Type B pancreatic cell (in vitro differentiated cells): ENCODE results near the gene CXCL14. TPM values are rescaled to one million over a fixed set of nuclear protein-coding genes. Genes with fewer than 3 reads are reported as not detected.

Experiments used
- DNase-seq: peaks from one replicate; pipeline ENCODE4 v3.0.0; 2021; ENCODE audit warnings: mixed read lengths; ENCODE audit not compliant: unreplicated experiment; ENCODE audit errors: extremely low spot score
- H3K27ac Mint-ChIP-seq: 2 replicates; pipeline ENCODE4 v1.8.0; 2021; ENCODE audit warnings: mild to moderate bottlenecking, mixed read lengths
- H3K27me3 Mint-ChIP-seq: 2 replicates; pipeline ENCODE4 v1.8.0; 2021; ENCODE audit warnings: mixed read lengths
- H3K36me3 Mint-ChIP-seq: 2 replicates; pipeline ENCODE4 v1.8.0; 2021; ENCODE audit warnings: mixed read lengths
- H3K4me1 Mint-ChIP-seq: one replicate; pipeline ENCODE4 v1.8.0; 2021; ENCODE audit warnings: mixed read lengths; ENCODE audit not compliant: unreplicated experiment
- H3K4me3 Mint-ChIP-seq: 2 replicates; pipeline ENCODE4 v1.8.0; 2021; ENCODE audit warnings: mild to moderate bottlenecking, mixed read lengths
- H3K9me3 Mint-ChIP-seq: 2 replicates; pipeline ENCODE4 v1.8.0; 2021; ENCODE audit warnings: mixed read lengths
- CTCF ChIP-seq: fragments of 200-600 bp; sonication (generic); conservative IDR thresholded peaks from 2 replicates; pipeline ENCODE4 v1.5.0; 2021; ENCODE audit warnings: antibody characterized with exemption, mild to moderate bottlenecking
- total RNA-seq: library from RNA; stranded (reverse); gene quantifications from 2 replicates; pipeline ENCODE4 v1.2.1, GENCODE V29; 2021; ENCODE audit warnings: low replicate concordance

Gene CXCL14
- total RNA-seq, 1 donor from 2014 or later: 70.3 TPM

GRCh38 chr5:135592312-135593045 is 13.7 kb upstream of the CXCL14 start:
- Mint-ChIP-seq H3K4me3 (no peak overlapping the region), H3K36me3 (peaks cover 4% of the 10 kb centered on the region)
- TF ChIP-seq CTCF: no peak

GRCh38 chr5:135591277-135591676 is 12.5 kb upstream of the CXCL14 start:
- Mint-ChIP-seq H3K4me1 (no peaks in the 10 kb centered on the region), H3K9me3 (peaks cover 6% of the 10 kb centered on the region), H3K27me3 (peaks cover 42% of the 10 kb centered on the region), H3K4me3 (no peak overlapping the region), H3K27ac (no peak overlapping the region), H3K36me3 (peaks cover 4% of the 10 kb centered on the region)
- no peak for DNase-seq
- no peak for TF ChIP-seq CTCF

More at GRCh38 chr5:135592312-135593045, 13.7 kb upstream of the CXCL14 start:
- Mint-ChIP-seq H3K9me3 (peaks cover 8% of the 10 kb centered on the region), H3K27me3 (peaks cover 54% of the 10 kb centered on the region), H3K4me1 (peaks cover 4% of the 10 kb centered on the region), H3K27ac (no peak overlapping the region)
- DNase-seq: no peak

- no peaks in the 10 kb centered on the region for H3K9me3 Mint-ChIP-seq
- H3K4me1 Mint-ChIP-seq: peaks cover 2% of the 10 kb centered on the region
- H3K27ac Mint-ChIP-seq: no peak overlapping the region
- TF ChIP-seq CTCF: no peak
- no peak for DNase-seq
- H3K4me3 Mint-ChIP-seq: no peak overlapping the region
- peaks cover 38% of the 10 kb centered on the region for H3K27me3 Mint-ChIP-seq
- H3K36me3 Mint-ChIP-seq: peaks cover 4% of the 10 kb centered on the region
These were observed 10.4 kb upstream of the CXCL14 start for GRCh38 chr5:135589152-135589551.

- Mint-ChIP-seq H3K9me3 (no peaks in the 10 kb centered on the region), H3K27me3 (peaks cover 38% of the 10 kb centered on the region), H3K27ac (no peak overlapping the region), H3K36me3 (peaks cover 4% of the 10 kb centered on the region), H3K4me3 (no peak overlapping the region), H3K4me1 (peaks cover 4% of the 10 kb centered on the region)
- no peak for TF ChIP-seq CTCF
- no peak for DNase-seq
These were observed 9.2 kb upstream of the CXCL14 start for GRCh38 chr5:135587721-135588663.

GRCh38 chr5:135584918-135585317 is 6.1 kb upstream of the CXCL14 start:
- Mint-ChIP-seq H3K36me3 (no peaks in the 10 kb centered on the region), H3K27ac (no peak overlapping the region), H3K4me1 (peaks cover 10% of the 10 kb centered on the region), H3K4me3 (no peak overlapping the region), H3K9me3 (no peaks in the 10 kb centered on the region), H3K27me3 (peaks cover 53% of the 10 kb centered on the region)
- no peak for TF ChIP-seq CTCF
- DNase-seq: no peak
